A549 (cell line): ENCODE measurements around the gene MRPS34. TPM values are rescaled to one million over a fixed set of nuclear protein-coding genes. Genes with fewer than 3 reads are reported as not detected.

Experiments
- ATAC-seq, 2 experiments: fragments of 200-7000 bp in 1 of 2; fragments of >200 bp in 1 of 2; cut with Nextera tagmentation in 1 of 2; cut with Tn5 transposase in 1 of 2; 3 replicates each; pipeline versions ENCODE4 v1.8.0 to v1.9.1; 2018 to 2020; ENCODE audit warnings: mild to moderate bottlenecking in 1 of 2, moderate library complexity in 1 of 2
- CTCF ChIA-PET: fragments of 300-600 bp; sonication (Branson Sonifier 250); formaldehyde crosslinking; extraction: SDS; loops from one replicate; lab custom pipeline; 2021; ENCODE audit warnings: antibody characterized with exemption, inconsistent platforms; lab: Yijun Ruan, JAX
- POLR2A ChIA-PET: fragments of 350-600 bp; formaldehyde crosslinking; extraction: SDS; loops from one replicate; lab custom pipeline; 2021; ENCODE audit warnings: antibody characterized with exemption, inconsistent platforms; lab: Yijun Ruan, JAX
- DNase-seq, 2 experiments: peaks; one replicate each; pipeline versions ENCODE4 v3.0.0 to v3.0.0-alpha.2; 2011 to 2016; ENCODE audit warnings: low read depth in 1 of 2, low spot score in 1 of 2
- FAIRE-seq: peaks from 2 replicates; lab custom pipeline; 2011; peaks lifted over from hg19 to GRCh38; lab: Jason Lieb, UNC
- H3K27ac ChIP-seq, 2 experiments: fragments of >200 bp; sonication (Bioruptor Twin); formaldehyde crosslinking; 3 replicates each; pipeline ENCODE4 v1.5.1; 2016 to 2017
- H3K4me1 ChIP-seq: fragments of >200 bp; sonication (Bioruptor Twin); formaldehyde crosslinking; 3 replicates; pipeline ENCODE4 v1.6.1; 2016
- H3K4me2 ChIP-seq: fragments of >200 bp; sonication (Bioruptor Twin); formaldehyde crosslinking; 3 replicates; pipeline ENCODE4 v1.6.1; 2016
- H3K4me3 ChIP-seq: fragments of >200 bp; sonication (Bioruptor Twin); formaldehyde crosslinking; 3 replicates; pipeline ENCODE4 v1.5.1; 2016
- H3K9me3 ChIP-seq: fragments of >200 bp; sonication (Bioruptor Twin); formaldehyde crosslinking; 3 replicates; pipeline ENCODE4 v1.6.1; 2016
- BHLHE40 ChIP-seq: IDR thresholded peaks from 2 replicates; pipeline ENCODE4 v1.6.1; 2012; ENCODE audit warnings: low read depth, low read length, inconsistent platforms
- CHD2 ChIP-seq: fragments of 150-350 bp; IDR thresholded peaks from 2 replicates; pipeline ENCODE4 v1.6.1; 2014; ENCODE audit warnings: low read length; ENCODE audit not compliant: partially characterized antibody
- EP300 ChIP-seq, 2 experiments: fragments of >200 bp; sonication (Bioruptor Twin); formaldehyde crosslinking; IDR thresholded peaks; 2 replicates in 1 of 2; 3 replicates in 1 of 2; pipeline ENCODE4 v1.6.1; 2016 to 2017
- ESRRA ChIP-seq: fragments of 150-350 bp; IDR thresholded peaks from 2 replicates; pipeline ENCODE4 v1.6.1; 2014; ENCODE audit warnings: mild to moderate bottlenecking, low read length, borderline replicate concordance
- FOSB ChIP-seq: fragments of 250-450 bp; sonication (Bioruptor Pico); IDR thresholded peaks from 2 replicates; pipeline ENCODE4 v1.5.0; 2020; ENCODE audit warnings: mild to moderate bottlenecking, moderate library complexity
- FOSL2 ChIP-seq, 2 experiments: fragments of 450-650 bp in 1 of 2; fragments of >200 bp in 1 of 2; sonication (Bioruptor Twin) in 1 of 2; formaldehyde crosslinking; IDR thresholded peaks; 2 replicates each; pipeline versions ENCODE4 v1.5.0 to v1.6.1; 2016 to 2020; ENCODE audit warnings: mild to moderate bottlenecking in 1 of 2, moderate library complexity in 1 of 2
- HDAC2 ChIP-seq: fragments of 200-600 bp; sonication (generic); IDR thresholded peaks from 2 replicates; pipeline ENCODE4 v1.6.1; 2016
- HOXA7 ChIP-seq: fragments of 250-450 bp; sonication (Bioruptor Pico); IDR thresholded peaks from 2 replicates; pipeline ENCODE4 v1.5.0; 2020; ENCODE audit warnings: mild to moderate bottlenecking, moderate library complexity
- HOXB13 ChIP-seq: fragments of 250-450 bp; sonication (Bioruptor Pico); IDR thresholded peaks from 2 replicates; pipeline ENCODE4 v1.5.0; 2020; ENCODE audit warnings: low read depth, mild to moderate bottlenecking, moderate library complexity
- JUNB ChIP-seq: fragments of >200 bp; sonication (Bioruptor Twin); formaldehyde crosslinking; IDR thresholded peaks from 2 replicates; pipeline ENCODE4 v1.6.1; 2016
- KDM1A ChIP-seq: fragments of 200-600 bp; sonication (generic); IDR thresholded peaks from 2 replicates; pipeline ENCODE4 v1.6.1; 2016; ENCODE audit warnings: low read depth, mild to moderate bottlenecking
- KDM5A ChIP-seq: fragments of 200-600 bp; sonication (generic); IDR thresholded peaks from 2 replicates; pipeline ENCODE4 v1.6.1; 2016; ENCODE audit warnings: antibody characterized with exemption, mild to moderate bottlenecking
- NPAS2 ChIP-seq: fragments of 250-450 bp; sonication (Bioruptor Pico); IDR thresholded peaks from 2 replicates; pipeline ENCODE4 v1.8.0; 2022; ENCODE audit warnings: mild to moderate bottlenecking, moderate library complexity, borderline replicate concordance
- PHF8 ChIP-seq: fragments of 200-600 bp; sonication (generic); IDR thresholded peaks from 2 replicates; pipeline ENCODE4 v1.6.1; 2016; ENCODE audit warnings: low read depth, mild to moderate bottlenecking, antibody characterized with exemption, moderate library complexity, borderline replicate concordance
- POLR2AphosphoS2 ChIP-seq: conservative IDR thresholded peaks from 2 replicates; pipeline ENCODE4 v1.6.1; 2012; ENCODE audit warnings: low read length, improper control_type of control experiment, inconsistent platforms
- RAD21 ChIP-seq, 2 experiments: fragments of >200 bp in 1 of 2; sonication (Bioruptor Twin) in 1 of 2; formaldehyde crosslinking in 1 of 2; IDR thresholded peaks in 1 of 2; conservative IDR thresholded peaks in 1 of 2; 2 replicates in 1 of 2; 3 replicates in 1 of 2; pipeline ENCODE4 v1.6.1; 2012 to 2018; ENCODE audit warnings: inconsistent platforms in 1 of 2
- RCOR1 ChIP-seq: fragments of 150-350 bp; IDR thresholded peaks from 2 replicates; pipeline ENCODE4 v1.6.1; 2014; ENCODE audit warnings: antibody characterized with exemption, low read length, low read depth
- SMC3 ChIP-seq: fragments of >200 bp; sonication (Bioruptor Twin); formaldehyde crosslinking; IDR thresholded peaks from 3 replicates; pipeline ENCODE4 v1.6.1; 2018; ENCODE audit warnings: inconsistent platforms
- SREBF2 ChIP-seq: fragments of 450-650 bp; IDR thresholded peaks from 2 replicates; pipeline ENCODE4 v1.6.1; 2014; ENCODE audit warnings: mild to moderate bottlenecking, moderate library complexity
- WGBS: methylation state at CpG from one replicate; pipeline ENCODE4 v1.1.6; 2017; ENCODE audit errors: missing lambda C conversion rate; 5-methylcytosine and 5-hydroxymethylcytosine counted together
- polyA plus RNA-seq, 4 experiments: library from polyadenylated mRNA; depleted of rRNA in 3 of 4; stranded (reverse); fragments of >200 nt; fragmentation: RNase III in 1 of 4; extraction: RNeasy Plus Mini Kit Qiagen cat#74134 plus additional on column Dnase treatment in 1 of 4; gene quantifications; 2 replicates in 3 of 4; 3 replicates in 1 of 4; pipeline ENCODE4 v1.2.3, GENCODE V29; 2011 to 2017
- TF ChIP-seq, protein P1 (sequence below): fragments of >200 bp; sonication (Bioruptor Twin); formaldehyde crosslinking; IDR thresholded peaks from 3 replicates; pipeline ENCODE4 v1.6.1; 2016
- TF ChIP-seq, protein P2 (sequence below): fragments of 450-650 bp; IDR thresholded peaks from 2 replicates; pipeline ENCODE4 v1.6.1; 2014; ENCODE audit warnings: antibody characterized with exemption
- TF ChIP-seq, protein P3 (sequence below): fragments of 200-600 bp; sonication (generic); IDR thresholded peaks from 2 replicates; pipeline ENCODE4 v1.6.1; 2016; ENCODE audit warnings: antibody characterized with exemption, mild to moderate bottlenecking, moderate library complexity
- TF ChIP-seq, protein P4 (sequence below): fragments of 250-450 bp; sonication (Bioruptor Pico); IDR thresholded peaks from 2 replicates; pipeline ENCODE4 v1.5.0; 2020; ENCODE audit warnings: low read depth, mild to moderate bottlenecking, moderate library complexity
- TF ChIP-seq, protein P5 (sequence below): fragments of 150-350 bp; IDR thresholded peaks from 2 replicates; pipeline ENCODE4 v1.6.1; 2014; ENCODE audit warnings: low read depth, mild to moderate bottlenecking, low read length

Gene MRPS34
- polyA plus RNA-seq, 2 of the 4 experiments (the other 2 are of a cell fraction), result 118 to 220 TPM

DNA sequence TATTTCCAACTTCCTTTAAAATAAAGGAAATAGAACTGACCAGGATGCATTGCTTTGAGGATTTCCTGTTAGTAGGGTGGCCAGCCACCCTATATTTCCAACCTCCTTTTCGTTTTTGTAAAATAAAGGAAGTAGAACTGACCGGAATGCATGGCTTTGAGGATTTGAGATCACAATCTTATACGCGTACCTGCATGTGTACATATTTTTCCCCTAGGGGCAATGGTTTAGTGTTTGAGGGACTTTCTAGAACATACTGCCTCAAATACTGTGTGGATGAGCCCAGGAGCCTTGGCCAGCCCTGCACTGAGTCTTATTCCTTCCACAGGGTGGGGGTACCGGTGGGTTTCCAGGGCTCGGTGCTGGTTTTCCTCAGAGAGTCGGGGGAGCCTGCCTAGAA is 41.3 kb downstream of the MRPS34 start:
- TF ChIP-seq POLR2AphosphoS2, result no peak
- TF ChIP-seq HOXB13 (CRISPR knock-in tag), result no peak
- TF ChIP-seq RAD21 (conservative IDR thresholded peaks at IDR 0.05 in 1 of 2, IDR thresholded peaks at IDR 0.05 in 1 of 2), result no peak
- TF ChIP-seq SMC3, result no peak
- TF ChIP-seq, protein P1, sequence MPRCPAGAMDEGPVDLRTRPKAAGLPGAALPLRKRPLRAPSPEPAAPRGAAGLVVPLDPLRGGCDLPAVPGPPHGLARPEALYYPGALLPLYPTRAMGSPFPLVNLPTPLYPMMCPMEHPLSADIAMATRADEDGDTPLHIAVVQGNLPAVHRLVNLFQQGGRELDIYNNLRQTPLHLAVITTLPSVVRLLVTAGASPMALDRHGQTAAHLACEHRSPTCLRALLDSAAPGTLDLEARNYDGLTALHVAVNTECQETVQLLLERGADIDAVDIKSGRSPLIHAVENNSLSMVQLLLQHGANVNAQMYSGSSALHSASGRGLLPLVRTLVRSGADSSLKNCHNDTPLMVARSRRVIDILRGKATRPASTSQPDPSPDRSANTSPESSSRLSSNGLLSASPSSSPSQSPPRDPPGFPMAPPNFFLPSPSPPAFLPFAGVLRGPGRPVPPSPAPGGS, result no peak
- no peak for TF ChIP-seq NPAS2 (CRISPR knock-in tag)
- TF ChIP-seq PHF8, result no peak
- TF ChIP-seq HDAC2, result no peak
- TF ChIP-seq, protein P2, sequence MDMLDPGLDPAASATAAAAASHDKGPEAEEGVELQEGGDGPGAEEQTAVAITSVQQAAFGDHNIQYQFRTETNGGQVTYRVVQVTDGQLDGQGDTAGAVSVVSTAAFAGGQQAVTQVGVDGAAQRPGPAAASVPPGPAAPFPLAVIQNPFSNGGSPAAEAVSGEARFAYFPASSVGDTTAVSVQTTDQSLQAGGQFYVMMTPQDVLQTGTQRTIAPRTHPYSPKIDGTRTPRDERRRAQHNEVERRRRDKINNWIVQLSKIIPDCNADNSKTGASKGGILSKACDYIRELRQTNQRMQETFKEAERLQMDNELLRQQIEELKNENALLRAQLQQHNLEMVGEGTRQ, result no peak
- FAIRE-seq (no peak), ATAC-seq (no peak), DNase-seq (no peak)
- Histone ChIP-seq H3K4me2 (no peak overlapping the region), H3K4me3 (no peak overlapping the region), H3K27ac (no peak overlapping the region), H3K9me3 (peaks cover 6% of the 10 kb centered on the region; the same call in 1 of the 3 replicates), H3K4me1 (no peaks in the 10 kb centered on the region)
- CTCF ChIA-PET, result interaction anchor here (1.6 to 6.8 kb wide), 2 partner anchors 24 to 40 kb away, joined by 3 to 34 read pairs; partner anchors contain the start of gene MAPK8IP3
- 89% methylated on average over 6 of the region's 7 CpGs for WGBS
- POLR2A ChIA-PET, result no interaction called here

DNA sequence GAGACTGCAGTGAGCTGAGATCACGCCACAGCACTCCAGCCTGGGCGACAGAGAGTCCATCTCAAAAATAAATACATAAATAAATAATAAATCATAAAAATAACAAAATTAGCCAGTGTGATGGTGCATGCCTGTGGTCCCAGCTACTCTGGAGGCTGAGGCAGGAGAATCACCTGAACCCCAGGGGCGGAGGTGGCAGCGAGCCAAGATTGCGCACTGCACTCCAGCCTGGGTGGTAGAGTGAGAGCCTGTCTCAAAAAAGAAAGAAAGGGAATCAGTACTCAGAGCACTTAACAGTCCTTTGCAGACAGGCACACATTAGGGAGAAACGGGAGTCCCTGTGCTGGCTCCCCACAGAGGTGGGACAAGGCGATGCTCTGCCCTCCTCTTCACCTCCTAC is 41.9 kb downstream of the MRPS34 start:
- TF ChIP-seq HOXA7 (CRISPR knock-in tag) (no peak), RCOR1 (no peak), KDM5A (no peak), EP300 (IDR thresholded peaks at IDR 0.05) (no peak), JUNB (no peak), FOSB (CRISPR knock-in tag) (no peak)
- ChIA-PET POLR2A (no interaction called here), CTCF (interaction anchor here (2.0 to 6.8 kb wide), 2 partner anchors 14 to 24 kb away, joined by 9 to 34 read pairs; partner anchors contain the start of gene MAPK8IP3)
- 93% methylated on average over 7 of the region's 7 CpGs for WGBS
- ATAC-seq, result 0 out of 6 replicates have a peak, but pooled peaks of 1 of the 2 experiments have one; percentile 28
- FAIRE-seq, result no peak
- Histone ChIP-seq H3K4me1 (no peaks in the 10 kb centered on the region), H3K9me3 (peaks cover 4% of the 10 kb centered on the region; the same call in 1 of the 3 replicates), H3K4me3 (no peak overlapping the region), H3K27ac (no peak overlapping the region), H3K4me2 (no peak overlapping the region)
- no peak for DNase-seq

DNA sequence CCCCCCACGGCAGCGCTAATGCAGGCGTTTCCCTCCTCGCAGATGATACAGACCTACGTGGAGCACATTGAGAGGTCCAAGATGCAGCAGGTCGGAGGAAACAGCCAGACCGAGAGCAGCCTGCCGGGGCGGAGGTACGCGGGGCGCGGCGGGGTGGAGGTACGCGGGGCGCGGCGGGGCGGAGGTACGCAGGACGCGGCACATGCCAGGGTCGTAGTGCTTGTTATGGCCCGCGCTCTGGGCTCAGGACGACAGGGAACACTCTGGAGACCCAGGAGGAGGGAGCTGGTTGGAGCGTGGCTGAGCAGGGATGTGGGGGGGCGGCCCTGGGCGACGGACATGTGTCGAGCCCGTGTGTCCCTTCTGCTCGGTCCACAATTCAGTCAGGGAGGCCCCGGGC is 43.5 kb downstream of the MRPS34 start:
- ChIA-PET POLR2A (no interaction called here), CTCF (interaction anchor here (0.9 to 6.8 kb wide), 3 partner anchors 15 to 34 kb away, joined by 3 to 34 read pairs (median 9); partner anchors contain the start of gene MAPK8IP3)
- Histone ChIP-seq H3K27ac (no peak overlapping the region), H3K4me1 (no peaks in the 10 kb centered on the region), H3K4me2 (no peak overlapping the region), H3K4me3 (no peak overlapping the region), H3K9me3 (no peaks in the 10 kb centered on the region; the same call in 2 of the 3 replicates)
- ATAC-seq (no peak), FAIRE-seq (no peak), DNase-seq (no peak)
- TF ChIP-seq RAD21 (conservative IDR thresholded peaks at IDR 0.05 in 1 of 2, IDR thresholded peaks at IDR 0.05 in 1 of 2), result no peak
- no peak for TF ChIP-seq SREBF2
- TF ChIP-seq, protein P3, sequence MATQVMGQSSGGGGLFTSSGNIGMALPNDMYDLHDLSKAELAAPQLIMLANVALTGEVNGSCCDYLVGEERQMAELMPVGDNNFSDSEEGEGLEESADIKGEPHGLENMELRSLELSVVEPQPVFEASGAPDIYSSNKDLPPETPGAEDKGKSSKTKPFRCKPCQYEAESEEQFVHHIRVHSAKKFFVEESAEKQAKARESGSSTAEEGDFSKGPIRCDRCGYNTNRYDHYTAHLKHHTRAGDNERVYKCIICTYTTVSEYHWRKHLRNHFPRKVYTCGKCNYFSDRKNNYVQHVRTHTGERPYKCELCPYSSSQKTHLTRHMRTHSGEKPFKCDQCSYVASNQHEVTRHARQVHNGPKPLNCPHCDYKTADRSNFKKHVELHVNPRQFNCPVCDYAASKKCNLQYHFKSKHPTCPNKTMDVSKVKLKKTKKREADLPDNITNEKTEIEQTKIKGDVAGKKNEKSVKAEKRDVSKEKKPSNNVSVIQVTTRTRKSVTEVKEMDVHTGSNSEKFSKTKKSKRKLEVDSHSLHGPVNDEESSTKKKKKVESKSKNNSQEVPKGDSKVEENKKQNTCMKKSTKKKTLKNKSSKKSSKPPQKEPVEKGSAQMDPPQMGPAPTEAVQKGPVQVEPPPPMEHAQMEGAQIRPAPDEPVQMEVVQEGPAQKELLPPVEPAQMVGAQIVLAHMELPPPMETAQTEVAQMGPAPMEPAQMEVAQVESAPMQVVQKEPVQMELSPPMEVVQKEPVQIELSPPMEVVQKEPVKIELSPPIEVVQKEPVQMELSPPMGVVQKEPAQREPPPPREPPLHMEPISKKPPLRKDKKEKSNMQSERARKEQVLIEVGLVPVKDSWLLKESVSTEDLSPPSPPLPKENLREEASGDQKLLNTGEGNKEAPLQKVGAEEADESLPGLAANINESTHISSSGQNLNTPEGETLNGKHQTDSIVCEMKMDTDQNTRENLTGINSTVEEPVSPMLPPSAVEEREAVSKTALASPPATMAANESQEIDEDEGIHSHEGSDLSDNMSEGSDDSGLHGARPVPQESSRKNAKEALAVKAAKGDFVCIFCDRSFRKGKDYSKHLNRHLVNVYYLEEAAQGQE, result no peak
- TF ChIP-seq, protein P4, sequence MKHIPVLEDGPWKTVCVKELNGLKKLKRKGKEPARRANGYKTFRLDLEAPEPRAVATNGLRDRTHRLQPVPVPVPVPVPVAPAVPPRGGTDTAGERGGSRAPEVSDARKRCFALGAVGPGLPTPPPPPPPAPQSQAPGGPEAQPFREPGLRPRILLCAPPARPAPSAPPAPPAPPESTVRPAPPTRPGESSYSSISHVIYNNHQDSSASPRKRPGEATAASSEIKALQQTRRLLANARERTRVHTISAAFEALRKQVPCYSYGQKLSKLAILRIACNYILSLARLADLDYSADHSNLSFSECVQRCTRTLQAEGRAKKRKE, result no peak
- TF ChIP-seq BHLHE40, result no peak
- TF ChIP-seq KDM1A, result no peak
- no peak for TF ChIP-seq CHD2
- TF ChIP-seq PHF8, result no peak
- TF ChIP-seq FOSB (CRISPR knock-in tag), result no peak
- TF ChIP-seq, protein P5, sequence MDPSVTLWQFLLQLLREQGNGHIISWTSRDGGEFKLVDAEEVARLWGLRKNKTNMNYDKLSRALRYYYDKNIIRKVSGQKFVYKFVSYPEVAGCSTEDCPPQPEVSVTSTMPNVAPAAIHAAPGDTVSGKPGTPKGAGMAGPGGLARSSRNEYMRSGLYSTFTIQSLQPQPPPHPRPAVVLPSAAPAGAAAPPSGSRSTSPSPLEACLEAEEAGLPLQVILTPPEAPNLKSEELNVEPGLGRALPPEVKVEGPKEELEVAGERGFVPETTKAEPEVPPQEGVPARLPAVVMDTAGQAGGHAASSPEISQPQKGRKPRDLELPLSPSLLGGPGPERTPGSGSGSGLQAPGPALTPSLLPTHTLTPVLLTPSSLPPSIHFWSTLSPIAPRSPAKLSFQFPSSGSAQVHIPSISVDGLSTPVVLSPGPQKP, result no peak
- TF ChIP-seq FOSL2 (IDR thresholded peaks at IDR 0.05), result no peak
- no peak for TF ChIP-seq FOSL2 (CRISPR knock-in tag; IDR thresholded peaks at IDR 0.05)
- no peak for TF ChIP-seq ESRRA
- 92% methylated on average over 23 of the region's 35 CpGs for WGBS
